GM19023 (cell line): ENCODE data around the gene CUBN.
"Not testable (repeated sequence)": the region's sequence is repeated elsewhere in the genome, so short reads cannot be mapped to it uniquely, and the experiment has no call there.

Source experiments
- ATAC-seq: cut with Tn5 transposase; IDR thresholded peaks from one replicate; pipeline ENCODE4 v1.9.1; 2021; ENCODE audit warnings: mild to moderate bottlenecking, moderate library complexity; ENCODE audit not compliant: unreplicated experiment

CUBN gene

GRCh38 chr10:16843252-16843870 is 286.2 kb downstream of the CUBN start:
- ATAC-seq: no peak

GRCh38 chr10:16835228-16835627 is 294.4 kb downstream of the CUBN start:
- ATAC-seq: no peak

GRCh38 chr10:16832351-16833080 is 297.1 kb downstream of the CUBN start:
- no peak for ATAC-seq

GRCh38 chr10:16828701-16829175 is 300.9 kb downstream of the CUBN start:
- ATAC-seq: no peak

GRCh38 chr10:16828114-16828568 is 301.5 kb downstream of the CUBN start:
- ATAC-seq: peak; percentile 70

GRCh38 chr10:16827474-16827873 is 302.1 kb downstream of the CUBN start:
- ATAC-seq: not testable (repeated sequence)

GRCh38 chr10:16822726-16823360 is 306.8 kb downstream of the CUBN start:
- no peak for ATAC-seq

- ATAC-seq: no peak
Measured at GRCh38 chr10:16822027-16822426, 307.6 kb downstream of the CUBN start.

- no peak for ATAC-seq
Measured at GRCh38 chr10:16820421-16820820, 309.2 kb downstream of the CUBN start.

- ATAC-seq: no peak
Measured at GRCh38 chr10:16820018-16820417, 309.6 kb downstream of the CUBN start.

GRCh38 chr10:16819436-16819835 is 310.2 kb downstream of the CUBN start:
- no peak for ATAC-seq

GRCh38 chr10:16819026-16819425 is 310.6 kb downstream of the CUBN start:
- no peak for ATAC-seq

GRCh38 chr10:16817125-16818019 is 312.2 kb downstream of the CUBN start, which contains the start of gene RSU1:
TSS of gene RSU1 (minus strand) at chr10:16817424. CDS start at chr10:16817081, 343 bp downstream.
- peak; percentile 98 for ATAC-seq

- ATAC-seq: no peak
Measured at GRCh38 chr10:16816830-16817124, 312.8 kb downstream of the CUBN start.

- ATAC-seq: no peak
Measured at GRCh38 chr10:16816171-16816570, 313.4 kb downstream of the CUBN start.

GRCh38 chr10:16814012-16814411 is 315.6 kb downstream of the CUBN start:
- no peak for ATAC-seq

- ATAC-seq: no peak
Measured at GRCh38 chr10:16812676-16813075, 316.9 kb downstream of the CUBN start.

GRCh38 chr10:16811765-16812164 is 317.8 kb downstream of the CUBN start:
- ATAC-seq: no peak

- no peak for ATAC-seq
Measured at GRCh38 chr10:16811292-16811691, 318.3 kb downstream of the CUBN start.

GRCh38 chr10:16809074-16809718 is 320.4 kb downstream of the CUBN start:
- ATAC-seq: peak; percentile 88
